Activated CD8-positive, alpha-beta memory T cell treated with anti-CD3 and anti-CD28 coated beads for 1 hour (primary cell): ENCODE data around the gene LCAT.
"Not testable (repeated sequence)": the region's sequence is repeated elsewhere in the genome, so short reads cannot be mapped to it uniquely, and the experiment has no call there.

ENCODE experiments used
- DNase-seq, 2 donors: peaks; one replicate each; pipeline ENCODE4 v3.0.0-alpha.2; 2020; ENCODE audit warnings: low read depth in 1 of 2; ENCODE audit errors: extremely low read depth in 1 of 2

Gene LCAT

GRCh38 chr16:67943619-67944504 is at the start of gene LCAT:
Gene LCAT (minus strand): TSS chr16:67944120. CDS start chr16:67944101, 19 bp downstream.
- DNase-seq: no peak

GRCh38 chr16:67993207-67994039 is 49.5 kb upstream of the LCAT start:
- DNase-seq: peak; percentile 52 to 72

DNA sequence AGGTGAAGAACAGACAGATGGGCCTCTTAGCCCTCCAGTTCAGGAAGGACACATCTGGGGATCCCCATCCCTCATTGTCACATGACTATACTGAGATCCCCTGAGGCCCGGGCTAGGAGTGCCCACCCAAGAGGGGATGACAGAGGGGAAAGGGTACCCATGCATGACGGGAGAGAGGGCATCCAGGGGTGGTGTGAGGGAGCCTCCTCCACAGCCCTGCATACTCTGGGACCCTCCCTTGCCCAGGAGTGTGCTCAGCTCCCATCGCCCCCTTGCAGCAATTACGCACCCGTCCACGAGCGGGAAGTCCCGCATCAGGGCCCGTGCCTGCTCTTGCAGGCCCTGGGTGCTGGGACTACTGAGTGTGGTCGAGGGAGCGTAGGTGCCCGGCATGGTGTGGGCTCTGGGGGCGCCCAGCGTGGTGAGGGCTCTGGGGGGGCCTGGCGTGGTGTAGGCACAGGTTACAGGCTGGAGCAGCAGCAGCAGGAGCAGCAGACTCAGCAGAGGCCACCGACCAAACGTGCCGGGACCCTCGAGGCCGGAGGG is 48.8 kb upstream of the LCAT start:
- no peak for DNase-seq

DNA sequence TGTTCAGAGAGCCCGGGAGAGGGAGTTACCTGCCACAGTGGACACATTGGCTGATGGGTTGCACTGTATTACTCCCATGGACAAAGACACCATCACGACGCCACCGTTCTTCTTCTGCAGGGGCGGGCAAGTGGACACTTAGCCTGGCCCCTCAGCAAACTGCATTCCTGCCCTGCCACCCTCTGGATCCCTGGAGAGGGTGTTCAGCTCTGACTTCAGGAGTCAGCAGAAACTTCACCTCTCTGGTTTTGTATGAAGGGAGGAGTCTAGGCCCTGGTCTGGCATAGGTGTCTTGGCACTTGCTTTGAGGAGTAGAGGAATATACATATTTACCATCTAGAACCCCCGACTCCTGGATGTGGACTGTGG is 46.1 kb upstream of the LCAT start:
- no peak for DNase-seq

DNA sequence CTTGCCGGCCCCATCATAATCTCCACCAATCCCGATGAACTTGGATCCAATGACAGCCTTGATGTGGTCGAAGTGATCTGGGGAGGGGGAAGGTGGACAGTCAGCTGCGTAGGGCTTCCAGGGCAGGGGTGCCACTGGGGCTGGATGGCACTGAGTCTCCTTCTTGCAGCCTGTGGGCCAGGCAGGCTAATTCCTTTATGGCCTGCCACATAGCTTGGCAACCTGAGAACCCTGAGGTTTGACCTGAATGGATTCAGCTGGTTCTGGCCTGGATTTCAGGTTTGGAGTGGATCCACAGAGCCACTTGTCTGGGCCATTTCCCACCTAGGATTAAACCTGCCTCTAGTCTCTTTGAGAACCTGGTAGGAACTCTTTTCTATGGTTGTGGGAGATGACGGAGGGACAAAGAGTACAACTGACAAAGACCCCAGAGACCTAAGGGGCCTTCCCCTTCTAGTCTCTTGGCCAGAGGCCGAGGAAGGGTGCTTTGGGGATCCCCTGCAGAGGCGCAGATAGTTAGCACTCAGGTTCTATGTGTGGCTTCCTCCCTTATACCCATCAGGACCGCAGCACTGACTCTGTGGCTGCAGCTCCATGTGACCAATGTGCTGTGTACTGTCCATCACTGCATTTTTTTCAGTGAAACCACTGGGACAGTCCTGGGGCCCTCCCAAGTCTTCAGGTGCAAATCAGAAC is 45.5 kb upstream of the LCAT start:
- no peak for DNase-seq

DNA sequence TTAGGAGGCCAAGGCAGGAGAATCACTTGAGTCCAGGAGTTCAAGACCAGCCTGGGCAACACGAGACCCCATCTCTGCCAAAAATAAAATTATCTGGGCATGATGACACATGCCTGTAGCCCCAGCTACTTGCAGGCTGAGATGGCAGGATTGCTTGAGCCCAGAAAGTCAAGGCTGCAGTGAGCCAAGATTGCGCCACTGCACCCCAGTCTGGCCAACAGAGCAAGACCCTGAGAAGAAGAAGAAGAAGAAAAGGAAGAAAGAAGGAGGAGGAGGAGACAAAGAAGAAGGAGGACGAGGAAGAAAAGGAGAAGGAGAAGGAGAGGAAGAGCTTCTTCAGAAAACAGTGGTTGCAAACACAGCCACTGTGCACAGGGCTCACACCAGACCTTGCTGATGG is 44.8 kb upstream of the LCAT start:
- DNase-seq: no peak

DNA sequence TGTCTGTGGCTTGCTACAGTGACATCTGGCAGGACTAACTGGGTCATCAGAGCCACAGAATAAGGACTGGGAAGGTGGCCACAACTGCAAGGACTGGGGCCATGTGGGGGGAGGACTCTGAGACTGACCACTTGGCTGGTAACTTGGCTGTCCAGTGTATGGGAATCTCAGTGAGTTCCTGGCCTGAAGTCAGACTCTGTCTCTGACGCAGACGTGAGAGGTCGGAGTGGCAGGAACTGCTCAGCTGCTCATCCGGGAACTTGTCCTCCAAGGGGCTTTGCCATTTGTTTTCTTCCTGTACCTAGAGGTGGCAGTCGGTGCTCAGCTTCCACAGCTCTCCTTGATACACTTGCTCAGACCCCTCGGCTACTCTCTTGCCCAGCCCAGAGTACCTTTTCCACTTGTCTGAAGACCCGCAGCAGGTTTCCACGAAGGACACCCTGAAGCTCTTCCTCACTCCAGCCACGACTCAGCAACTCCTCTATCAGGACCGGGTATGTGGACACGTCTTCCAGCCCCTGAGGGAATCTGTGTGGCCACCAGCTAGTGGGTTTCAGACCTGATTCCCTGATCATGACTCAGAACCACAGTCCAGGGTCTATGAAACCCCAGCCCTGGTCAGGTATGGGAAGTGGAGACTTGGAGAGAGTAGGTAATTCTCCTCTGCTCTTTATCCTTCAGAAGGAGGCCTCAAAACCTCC is 43.7 kb upstream of the LCAT start:
- no peak for DNase-seq

DNA sequence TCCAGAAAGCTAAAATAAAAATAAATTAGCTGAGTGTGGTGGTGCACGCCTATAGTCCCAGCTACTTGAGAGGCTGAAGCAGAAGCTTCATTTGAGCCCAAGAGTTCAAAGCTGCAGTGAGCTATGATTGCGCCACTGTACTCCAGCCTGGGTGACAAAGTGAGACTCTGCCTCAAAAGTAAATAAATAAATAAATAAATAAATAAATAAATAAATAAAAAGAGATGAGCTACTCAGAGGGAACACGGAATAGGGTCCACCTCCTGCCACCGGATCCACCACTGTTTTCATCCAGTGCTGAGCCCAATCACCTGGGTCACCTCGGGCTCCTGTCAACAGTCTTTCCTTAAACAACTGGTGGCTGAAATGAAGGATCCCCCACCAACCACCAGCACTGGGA is 43.0 kb upstream of the LCAT start:
- DNase-seq: no peak

DNA sequence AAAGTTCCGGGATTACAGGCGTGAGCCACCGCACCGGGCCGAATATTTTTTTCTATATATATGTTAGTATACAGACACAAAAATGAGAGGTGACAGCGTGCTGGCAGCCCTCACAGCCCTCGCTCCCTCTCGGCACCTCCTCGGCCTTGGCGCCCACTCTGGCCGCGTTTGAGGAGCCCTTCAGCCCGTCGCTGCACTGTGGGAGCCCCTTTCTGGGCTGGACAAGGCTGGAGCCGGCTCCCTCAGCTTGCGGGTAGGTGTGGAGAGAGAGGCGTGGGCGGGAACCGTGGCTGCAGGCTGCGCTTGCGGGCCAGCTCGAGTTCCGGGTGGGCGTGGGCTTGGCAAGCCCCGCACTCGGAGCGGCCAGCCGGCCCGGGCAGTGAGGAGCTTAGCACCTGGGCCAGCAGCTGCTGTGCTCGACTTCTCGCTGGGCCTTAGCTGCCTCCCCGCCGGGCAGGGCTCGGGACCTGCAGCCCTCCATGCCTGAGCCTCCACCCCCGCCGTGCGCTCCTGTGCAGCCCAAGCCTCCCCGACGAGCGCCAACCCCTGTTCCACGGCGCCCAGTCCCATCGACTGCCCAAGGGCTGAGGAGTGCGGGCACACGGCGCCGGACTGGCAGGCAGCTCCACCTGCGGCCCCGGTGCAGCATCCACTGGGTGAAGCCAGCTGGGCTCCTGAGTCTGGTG is 38.2 kb upstream of the LCAT start:
- no peak for DNase-seq

- DNase-seq: no peak
These were observed 36.2 kb upstream of the LCAT start, which contains the start of gene DPEP3 for GRCh38 chr16:67979955-67980678. Gene DPEP3 (minus strand): TSS chr16:67980499. CDS start chr16:67980380, 119 bp downstream.

GRCh38 chr16:67977469-67978227 is 33.7 kb upstream of the LCAT start:
- DNase-seq: no peak

- DNase-seq: no peak
These were observed 33.1 kb upstream of the LCAT start for GRCh38 chr16:67977005-67977404.

GRCh38 chr16:67976205-67976604 is 32.3 kb upstream of the LCAT start:
- no peak for DNase-seq

GRCh38 chr16:67975321-67976105 is 31.6 kb upstream of the LCAT start:
- no peak for DNase-seq

DNA sequence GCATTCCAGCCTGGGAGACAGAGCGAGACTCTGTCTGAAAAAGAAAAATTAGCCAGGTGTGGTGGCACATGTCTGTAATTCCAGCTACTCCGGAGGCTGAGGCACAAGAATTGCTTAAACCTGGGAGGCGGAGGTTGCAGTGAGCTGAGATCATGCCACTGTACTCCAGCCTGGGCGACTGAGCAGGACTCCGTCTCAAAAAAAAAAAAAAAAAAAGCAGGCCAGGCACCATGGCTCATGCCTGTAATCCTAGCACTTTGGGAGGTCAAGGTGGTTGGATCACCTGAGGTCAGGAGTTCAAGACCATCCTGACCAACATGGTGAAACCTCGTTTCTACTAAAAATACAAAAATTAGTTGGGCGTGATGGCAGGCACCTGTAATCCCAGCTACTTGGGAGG is 28.4 kb upstream of the LCAT start:
- not testable (repeated sequence) for DNase-seq

- DNase-seq: no peak
These were observed 27.2 kb upstream of the LCAT start for GRCh38 chr16:67971111-67971510.

GRCh38 chr16:67969254-67970039 is 25.5 kb upstream of the LCAT start:
- no peak for DNase-seq
